ENCODE data around the gene HIKESHI. TPM values are rescaled to one million over a fixed set of nuclear protein-coding genes. Genes with fewer than 3 reads are reported as not detected.

The HIKESHI gene
- total RNA-seq, 4 donors from 2014 or later = 30.1 to 60.9 (median 51.8) TPM

GRCh38 chr11:86291466-86292262 is 10.4 kb upstream of the HIKESHI start:
- H3K36me3 ChIP-seq = no peaks in the 10 kb centered on the region
- no peaks in the 10 kb centered on the region for H3K27me3 ChIP-seq
- no peak overlapping the region for H3K4me3 ChIP-seq
- no peaks in the 10 kb centered on the region for H3K9me3 ChIP-seq
- no peaks in the 10 kb centered on the region for H3K4me1 ChIP-seq
- H3K27ac ChIP-seq = no peak overlapping the region
- DNase-seq (no peak), ATAC-seq (peak in 1 of 2 donors; percentile 36)
- in situ Hi-C loops (cut with MboI; ENCODE audit: low sequenced_read_pairs in 4 of 4) (no loop called here), intact Hi-C loops (cut with DNase I; ENCODE audit: low total_unique reads) (loop anchor here (10.0 kb wide), 1 partner anchor 347 kb away; no protein-coding TSS in a partner anchor)
- TF ChIP-seq CTCF (IDR thresholded peaks at IDR 0.05 in 4 of 5, conservative IDR thresholded peaks at IDR 0.05 in 1 of 5) (peak in 4 of 5 experiments; percentile 14 to 41 (median 21)), POLR2A (IDR thresholded peaks at IDR 0.05) (no peak)

- no peak overlapping the region for H3K27ac ChIP-seq
- no peak for ATAC-seq
- in situ Hi-C loops (cut with MboI; ENCODE audit: low sequenced_read_pairs in 4 of 4) = no loop called here
These were observed 9.0 kb upstream of the HIKESHI start for GRCh38 chr11:86292912-86293616.

GRCh38 chr11:86294026-86294425 is 8.0 kb upstream of the HIKESHI start:
- Histone ChIP-seq H3K4me3 (no peak overlapping the region), H3K9me3 (no peaks in the 10 kb centered on the region), H3K27me3 (no peaks in the 10 kb centered on the region), H3K36me3 (no peaks in the 10 kb centered on the region), H3K4me1 (no peaks in the 10 kb centered on the region), H3K27ac (no peak overlapping the region)
- intact Hi-C loops (cut with DNase I; ENCODE audit: low total_unique reads) (loop anchor here (10.0 kb wide), 1 partner anchor 349 kb away; no protein-coding TSS in a partner anchor), in situ Hi-C loops (cut with MboI; ENCODE audit: low sequenced_read_pairs in 4 of 4) (no loop called here)
- ATAC-seq (no peak), DNase-seq (no peak)
- TF ChIP-seq CTCF (IDR thresholded peaks at IDR 0.05 in 4 of 5, conservative IDR thresholded peaks at IDR 0.05 in 1 of 5) (no peak), POLR2A (IDR thresholded peaks at IDR 0.05) (no peak)

More at GRCh38 chr11:86292912-86293616, 9.0 kb upstream of the HIKESHI start:
- Histone ChIP-seq H3K9me3 (no peaks in the 10 kb centered on the region), H3K36me3 (no peaks in the 10 kb centered on the region), H3K4me3 (no peak overlapping the region), H3K27me3 (no peaks in the 10 kb centered on the region), H3K4me1 (no peaks in the 10 kb centered on the region)
- TF ChIP-seq CTCF (IDR thresholded peaks at IDR 0.05 in 4 of 5, conservative IDR thresholded peaks at IDR 0.05 in 1 of 5) (no peak), POLR2A (IDR thresholded peaks at IDR 0.05) (no peak)
- intact Hi-C loops (cut with DNase I; ENCODE audit: low total_unique reads) = loop anchor here (10.0 kb wide), 1 partner anchor 348 kb away; no protein-coding TSS in a partner anchor
- DNase-seq = no peak

GRCh38 chr11:86301742-86302091 is 323 bp upstream of the HIKESHI start:
- ATAC-seq (no peak), DNase-seq (no peak)
- peak overlapping the region; percentile 65 to 100 (median 78) for H3K4me3 ChIP-seq
- in situ Hi-C loops (cut with MboI; ENCODE audit: low sequenced_read_pairs in 4 of 4) (no loop called here), intact Hi-C loops (cut with DNase I; ENCODE audit: low total_unique reads) (loop anchor here (1.0 to 10.0 kb wide), 4 partner anchors 56 to 674 kb away; partner anchors contain the start of genes CCDC83, DLG2 and PICALM)
- TF ChIP-seq CTCF (IDR thresholded peaks at IDR 0.05 in 4 of 5, conservative IDR thresholded peaks at IDR 0.05 in 1 of 5) (no peak), POLR2A (IDR thresholded peaks at IDR 0.05) (no peak)
- H3K4me1 ChIP-seq = peaks cover 14 to 28% of the 10 kb centered on the region in 2 donors
- no peaks in the 10 kb centered on the region for H3K27me3 ChIP-seq
- H3K9me3 ChIP-seq = no peaks in the 10 kb centered on the region
- H3K27ac ChIP-seq = peak overlapping the region in 3 of 4 donors; percentile 83 to 87 (median 86)
- no peaks in the 10 kb centered on the region for H3K36me3 ChIP-seq

All from gastrocnemius medialis (tissue), 4 donors.